ENCODE results near the gene PGC.

DNA sequence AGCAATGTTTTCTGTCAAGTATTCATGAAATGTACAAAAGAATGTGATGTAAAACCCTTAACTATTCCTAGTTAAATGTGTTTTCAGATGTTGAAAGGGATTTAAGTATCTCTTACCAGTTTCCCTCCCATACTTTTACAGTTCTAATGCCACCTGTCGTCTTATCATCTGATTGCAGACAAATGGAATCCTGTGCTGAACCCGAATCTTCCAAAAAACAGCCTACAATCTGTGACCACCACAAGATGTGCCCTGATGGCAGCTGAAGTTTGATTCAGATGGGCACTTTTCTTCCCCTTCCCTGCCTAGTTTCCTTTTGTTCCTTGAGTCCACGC is 42.2 kb upstream of the PGC start:
- TF ChIP-seq EP300 (IDR thresholded peaks at IDR 0.05), result no peak
- TF ChIP-seq, protein P1, sequence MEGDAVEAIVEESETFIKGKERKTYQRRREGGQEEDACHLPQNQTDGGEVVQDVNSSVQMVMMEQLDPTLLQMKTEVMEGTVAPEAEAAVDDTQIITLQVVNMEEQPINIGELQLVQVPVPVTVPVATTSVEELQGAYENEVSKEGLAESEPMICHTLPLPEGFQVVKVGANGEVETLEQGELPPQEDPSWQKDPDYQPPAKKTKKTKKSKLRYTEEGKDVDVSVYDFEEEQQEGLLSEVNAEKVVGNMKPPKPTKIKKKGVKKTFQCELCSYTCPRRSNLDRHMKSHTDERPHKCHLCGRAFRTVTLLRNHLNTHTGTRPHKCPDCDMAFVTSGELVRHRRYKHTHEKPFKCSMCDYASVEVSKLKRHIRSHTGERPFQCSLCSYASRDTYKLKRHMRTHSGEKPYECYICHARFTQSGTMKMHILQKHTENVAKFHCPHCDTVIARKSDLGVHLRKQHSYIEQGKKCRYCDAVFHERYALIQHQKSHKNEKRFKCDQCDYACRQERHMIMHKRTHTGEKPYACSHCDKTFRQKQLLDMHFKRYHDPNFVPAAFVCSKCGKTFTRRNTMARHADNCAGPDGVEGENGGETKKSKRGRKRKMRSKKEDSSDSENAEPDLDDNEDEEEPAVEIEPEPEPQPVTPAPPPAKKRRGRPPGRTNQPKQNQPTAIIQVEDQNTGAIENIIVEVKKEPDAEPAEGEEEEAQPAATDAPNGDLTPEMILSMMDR (IDR thresholded peaks at IDR 0.05), result no peak
